Activated CD4-positive, alpha-beta memory T cell treated with anti-CD3 and anti-CD28 coated beads for 36 hours (primary cell): Measurements from ENCODE around the gene FAM83G. TPM values are rescaled to one million over a fixed set of nuclear protein-coding genes. Genes with fewer than 3 reads are reported as not detected.
"Not testable (repeated sequence)": the region's sequence is repeated elsewhere in the genome, so short reads cannot be mapped to it uniquely, and the experiment has no call there.

ENCODE experiments used
- CTCF ChIA-PET: fragments of 350-600 bp; sonication (Branson Sonifier 250); formaldehyde crosslinking; loops from one replicate; lab custom pipeline; 2021; ENCODE audit warnings: antibody characterized with exemption, inconsistent platforms; lab: Charles Lee
- POLR2A ChIA-PET: fragments of 350-600 bp; sonication (Branson Sonifier 250); formaldehyde crosslinking; loops from one replicate; lab custom pipeline; 2021; ENCODE audit warnings: antibody characterized with exemption; lab: Charles Lee
- DNase-seq: peaks from one replicate; pipeline ENCODE4 v3.0.0-alpha.2; 2020
- H3K27ac Mint-ChIP-seq: one replicate; pipeline ENCODE4 v1.8.0; 2021; ENCODE audit warnings: mixed read lengths
- H3K27me3 Mint-ChIP-seq: one replicate; pipeline ENCODE4 v1.8.0; 2021; ENCODE audit warnings: mixed read lengths
- H3K36me3 Mint-ChIP-seq: one replicate; pipeline ENCODE4 v1.8.0; 2021; ENCODE audit warnings: mixed read lengths
- H3K4me1 Mint-ChIP-seq: one replicate; pipeline ENCODE4 v1.8.0; 2021; ENCODE audit warnings: low read depth, mixed read lengths
- H3K4me3 Mint-ChIP-seq: one replicate; pipeline ENCODE4 v1.8.0; 2021; ENCODE audit warnings: mild to moderate bottlenecking, mixed read lengths
- H3K9me3 Mint-ChIP-seq: one replicate; pipeline ENCODE4 v1.8.0; 2021; ENCODE audit warnings: mixed read lengths
- intact Hi-C: fragments of 100-400 bp; cut with micrococcal nuclease; formaldehyde crosslinking; loops from one replicate; pipeline ENCODE4 v1.15.1; 2023
- total RNA-seq, 2 experiments: library from RNA; stranded (reverse); gene quantifications; one replicate each; pipeline ENCODE4 v1.2.3, GENCODE V29; 2021

FAM83G gene, protein sequence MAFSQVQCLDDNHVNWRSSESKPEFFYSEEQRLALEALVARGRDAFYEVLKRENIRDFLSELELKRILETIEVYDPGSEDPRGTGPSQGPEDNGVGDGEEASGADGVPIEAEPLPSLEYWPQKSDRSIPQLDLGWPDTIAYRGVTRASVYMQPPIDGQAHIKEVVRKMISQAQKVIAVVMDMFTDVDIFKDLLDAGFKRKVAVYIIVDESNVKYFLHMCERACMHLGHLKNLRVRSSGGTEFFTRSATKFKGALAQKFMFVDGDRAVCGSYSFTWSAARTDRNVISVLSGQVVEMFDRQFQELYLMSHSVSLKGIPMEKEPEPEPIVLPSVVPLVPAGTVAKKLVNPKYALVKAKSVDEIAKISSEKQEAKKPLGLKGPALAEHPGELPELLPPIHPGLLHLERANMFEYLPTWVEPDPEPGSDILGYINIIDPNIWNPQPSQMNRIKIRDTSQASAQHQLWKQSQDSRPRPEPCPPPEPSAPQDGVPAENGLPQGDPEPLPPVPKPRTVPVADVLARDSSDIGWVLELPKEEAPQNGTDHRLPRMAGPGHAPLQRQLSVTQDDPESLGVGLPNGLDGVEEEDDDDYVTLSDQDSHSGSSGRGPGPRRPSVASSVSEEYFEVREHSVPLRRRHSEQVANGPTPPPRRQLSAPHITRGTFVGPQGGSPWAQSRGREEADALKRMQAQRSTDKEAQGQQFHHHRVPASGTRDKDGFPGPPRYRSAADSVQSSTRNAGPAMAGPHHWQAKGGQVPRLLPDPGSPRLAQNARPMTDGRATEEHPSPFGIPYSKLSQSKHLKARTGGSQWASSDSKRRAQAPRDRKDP
- 10 to 100 TPM; 12.6 to 14.3 TPM for total RNA-seq

DNA sequence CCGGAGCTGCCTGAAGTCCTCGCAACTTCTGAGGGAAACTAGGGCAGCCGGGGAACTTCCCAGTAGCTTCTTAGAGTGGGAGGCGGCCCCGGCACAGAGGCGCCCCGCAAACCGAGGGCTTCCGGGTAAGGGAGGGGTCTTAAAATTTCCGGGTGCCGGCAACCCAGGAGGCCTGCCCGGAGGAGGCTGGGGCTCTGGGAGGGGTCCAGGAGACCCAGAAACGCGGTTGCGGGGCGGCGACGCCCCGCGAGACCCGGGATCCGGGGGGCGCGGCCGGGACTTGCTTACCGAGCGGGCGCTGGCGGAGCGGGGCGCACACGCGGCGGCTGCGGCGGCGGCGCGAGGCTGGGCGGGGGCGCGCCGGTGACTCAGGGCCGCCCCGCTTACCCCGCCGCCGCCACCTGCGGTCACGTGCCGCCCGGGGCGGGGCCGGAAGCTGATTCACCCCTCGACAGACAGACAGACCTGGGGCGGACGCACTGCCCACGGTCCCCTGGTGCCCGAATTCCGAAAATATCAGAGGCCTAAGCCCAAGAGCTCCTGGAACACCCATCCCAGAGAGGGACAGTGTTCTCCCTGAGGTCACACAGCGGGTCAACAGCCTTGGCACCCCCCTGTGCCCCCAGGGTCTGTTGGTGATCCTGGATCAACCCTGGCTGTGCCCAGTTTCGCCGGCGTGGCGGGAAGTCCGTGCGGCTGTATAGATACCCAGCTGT is at the start of gene FAM83G:
Gene FAM83G (minus strand): TSS at position 344 of the 716 bp plus-strand sequence. CDS start 723 bp downstream, outside the sequence.
- POLR2A ChIA-PET = interaction anchor here (0.7 to 1.1 kb wide), 4 partner anchors 18 to 146 kb away, joined by 3 read pairs; no protein-coding TSS in a partner anchor
- Mint-ChIP-seq H3K4me3 (peak within 1 kb of the TSS; percentile 90), H3K27me3 (no peaks in the 10 kb centered on the region), H3K36me3 (peaks cover 19% of the 10 kb centered on the region), H3K9me3 (no peaks in the 10 kb centered on the region), H3K4me1 (peaks cover 33% of the 10 kb centered on the region), H3K27ac (peak within 1 kb of the TSS; percentile 90)
- CTCF ChIA-PET = interaction anchor here (0.5 to 3.5 kb wide), 2 partner anchors 44 to 781 kb away, joined by 3 to 32 read pairs; no protein-coding TSS in a partner anchor
- DNase-seq = peak; percentile 94
- intact Hi-C loops = loop anchor here (2.0 to 10.0 kb wide), 2 partner anchors 44 to 150 kb away; partner anchors contain the start of gene PRPSAP2

DNA sequence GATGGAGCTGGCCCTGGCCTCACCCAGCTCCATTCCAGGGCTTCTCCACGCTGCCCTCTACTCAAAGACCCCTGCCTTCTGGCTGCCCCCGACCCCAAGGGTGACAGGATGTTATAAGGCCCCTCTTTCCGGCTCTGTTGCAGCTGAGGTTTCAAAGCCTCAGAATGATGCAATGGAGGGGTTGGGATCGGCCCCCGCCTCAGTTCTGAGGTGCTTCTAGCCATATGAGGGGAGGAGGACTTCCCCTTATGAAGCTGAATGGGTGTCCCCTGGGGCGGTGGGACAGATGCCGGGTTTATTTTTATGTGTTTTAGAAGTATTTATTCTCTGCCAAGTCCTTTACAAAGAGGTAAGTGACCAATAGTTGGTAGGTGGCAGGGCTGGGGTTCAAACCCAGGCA is 44.3 kb upstream of the FAM83G start:
- H3K9me3 Mint-ChIP-seq, H3K27ac Mint-ChIP-seq, intact Hi-C loops, H3K27me3 Mint-ChIP-seq, H3K36me3 Mint-ChIP-seq, POLR2A ChIA-PET, DNase-seq, CTCF ChIA-PET, H3K4me3 Mint-ChIP-seq, H3K4me1 Mint-ChIP-seq: not testable (repeated sequence)

DNA sequence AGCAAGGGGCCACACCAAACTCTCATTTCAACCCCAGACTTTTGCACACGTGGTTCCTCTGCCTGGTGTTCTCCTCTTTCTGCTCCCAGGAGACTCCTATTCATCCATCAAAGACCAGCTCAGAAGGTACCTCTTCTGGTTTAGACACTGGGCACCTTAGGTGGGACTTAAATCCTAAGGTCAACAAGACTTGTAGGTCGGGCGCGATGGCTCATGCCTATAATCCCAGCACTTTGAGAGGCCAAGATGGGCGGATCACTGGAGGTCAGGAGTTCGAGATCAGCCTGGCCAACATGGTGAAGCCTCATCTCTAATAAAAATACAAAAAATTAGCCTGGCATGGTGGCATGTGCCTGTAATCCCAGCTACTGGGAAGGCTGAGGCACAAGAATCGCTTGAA is 42.9 kb upstream of the FAM83G start:
- H3K36me3 Mint-ChIP-seq, CTCF ChIA-PET, H3K27ac Mint-ChIP-seq, H3K4me1 Mint-ChIP-seq, H3K9me3 Mint-ChIP-seq, H3K27me3 Mint-ChIP-seq, POLR2A ChIA-PET, H3K4me3 Mint-ChIP-seq, intact Hi-C loops: not testable (repeated sequence)
- peak; percentile 5 for DNase-seq

DNA sequence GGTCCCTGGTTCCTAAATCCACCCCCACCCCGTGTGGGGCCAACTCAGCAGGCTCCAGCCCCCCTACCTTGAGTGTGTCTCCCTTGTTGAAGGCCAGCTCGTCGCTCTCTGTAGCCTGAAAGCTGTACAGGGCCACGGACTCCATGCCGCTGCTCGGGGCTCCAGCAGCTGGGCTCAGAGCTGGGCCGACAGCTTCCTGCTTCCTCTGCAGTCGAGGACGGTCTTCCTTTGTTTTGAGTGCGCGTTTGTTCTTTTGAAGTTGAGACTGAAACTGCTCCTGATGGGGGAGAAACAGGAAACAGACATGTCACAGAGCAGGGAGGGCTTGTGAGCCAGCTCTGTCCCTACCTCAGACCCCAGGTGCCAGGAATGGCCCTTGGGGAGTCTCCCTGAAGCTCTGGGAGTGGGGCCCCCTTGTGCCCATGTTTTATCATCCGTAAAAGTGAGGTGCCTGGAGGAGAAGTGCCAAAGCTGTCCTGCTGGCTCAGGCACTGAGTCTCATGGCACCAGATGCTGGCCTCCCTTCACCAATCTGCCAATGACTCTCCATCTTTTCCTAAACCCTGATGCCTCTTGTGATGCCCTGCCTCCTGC is 42.3 kb upstream of the FAM83G start, which contains the start of gene GRAP:
Gene GRAP (minus strand): TSS at position 176 of the 594 bp plus-strand sequence. CDS start 31 bp downstream, at position 145.
- POLR2A ChIA-PET, H3K36me3 Mint-ChIP-seq, H3K27ac Mint-ChIP-seq, CTCF ChIA-PET, H3K27me3 Mint-ChIP-seq, H3K4me3 Mint-ChIP-seq, H3K4me1 Mint-ChIP-seq, intact Hi-C loops, H3K9me3 Mint-ChIP-seq, DNase-seq: not testable (repeated sequence)

DNA sequence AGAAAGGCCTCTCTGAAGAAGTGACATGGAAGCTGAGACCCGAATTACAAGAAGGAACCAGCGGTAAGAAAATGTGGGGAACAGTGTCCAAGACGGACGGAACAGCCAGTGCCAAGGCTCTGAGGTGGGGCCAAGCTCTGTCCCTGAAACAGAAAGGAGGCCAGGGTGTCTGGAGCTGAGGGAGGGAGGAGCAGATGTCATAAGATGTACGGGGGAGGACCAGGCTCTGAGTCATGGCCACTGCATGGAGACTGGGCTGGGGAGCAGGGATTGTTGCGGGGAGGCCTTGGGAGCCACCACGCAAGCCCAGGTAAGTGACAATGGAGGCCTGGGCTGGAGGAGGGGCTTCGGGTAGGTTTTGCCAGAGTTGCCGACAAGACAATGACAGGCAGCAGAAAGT is 40.1 kb upstream of the FAM83G start:
- H3K4me1 Mint-ChIP-seq, H3K9me3 Mint-ChIP-seq, DNase-seq, POLR2A ChIA-PET, H3K4me3 Mint-ChIP-seq, H3K27me3 Mint-ChIP-seq, H3K36me3 Mint-ChIP-seq, H3K27ac Mint-ChIP-seq, CTCF ChIA-PET, intact Hi-C loops: not testable (repeated sequence)

DNA sequence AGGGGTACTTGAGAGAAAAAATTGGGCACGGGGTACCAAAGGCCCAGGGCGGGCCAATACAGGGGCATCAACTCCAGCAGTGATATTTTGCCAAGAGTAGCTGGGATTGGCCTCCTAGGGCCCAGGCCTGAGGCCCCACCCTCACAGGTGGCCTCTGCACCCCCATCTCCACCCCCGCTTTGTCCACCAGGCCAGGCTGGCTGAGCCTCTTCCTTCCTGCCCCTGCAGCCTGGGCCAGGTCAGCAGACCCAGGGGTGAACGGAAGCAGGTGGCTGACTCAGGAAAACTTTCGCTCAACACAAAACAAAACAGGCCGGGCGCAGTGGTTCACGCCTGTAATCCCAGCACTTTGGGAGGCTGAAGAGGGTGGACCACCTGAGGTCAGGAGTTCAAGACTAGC is 38.5 kb upstream of the FAM83G start:
- not testable (repeated sequence) for H3K9me3 Mint-ChIP-seq

DNA sequence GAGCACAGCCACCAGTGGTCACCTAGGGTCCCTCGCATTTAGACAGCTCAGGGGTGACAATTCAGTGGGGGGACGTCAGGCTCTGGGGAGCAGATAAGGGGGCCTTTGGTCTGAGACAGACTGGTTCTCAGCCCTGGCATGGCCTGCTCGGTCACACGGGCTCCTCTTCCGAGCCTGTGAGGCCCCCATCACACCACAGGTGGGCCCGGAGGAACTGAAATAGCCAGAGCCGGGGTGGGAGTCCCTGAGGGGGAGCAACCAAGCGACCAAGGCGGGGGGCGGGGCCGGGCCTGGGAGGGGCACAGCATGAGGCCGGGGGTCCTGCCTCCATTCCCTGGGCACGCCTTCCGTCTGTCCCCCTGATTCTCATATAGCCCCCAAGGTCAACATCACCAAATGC is 37.8 kb upstream of the FAM83G start:
- H3K27me3 Mint-ChIP-seq, CTCF ChIA-PET: not testable (repeated sequence)

More for the DNA sequence above, 38.5 kb upstream of the FAM83G start:
- CTCF ChIA-PET, H3K4me3 Mint-ChIP-seq, H3K27me3 Mint-ChIP-seq, H3K36me3 Mint-ChIP-seq, DNase-seq, H3K4me1 Mint-ChIP-seq, intact Hi-C loops, H3K27ac Mint-ChIP-seq, POLR2A ChIA-PET: not testable (repeated sequence)

DNA sequence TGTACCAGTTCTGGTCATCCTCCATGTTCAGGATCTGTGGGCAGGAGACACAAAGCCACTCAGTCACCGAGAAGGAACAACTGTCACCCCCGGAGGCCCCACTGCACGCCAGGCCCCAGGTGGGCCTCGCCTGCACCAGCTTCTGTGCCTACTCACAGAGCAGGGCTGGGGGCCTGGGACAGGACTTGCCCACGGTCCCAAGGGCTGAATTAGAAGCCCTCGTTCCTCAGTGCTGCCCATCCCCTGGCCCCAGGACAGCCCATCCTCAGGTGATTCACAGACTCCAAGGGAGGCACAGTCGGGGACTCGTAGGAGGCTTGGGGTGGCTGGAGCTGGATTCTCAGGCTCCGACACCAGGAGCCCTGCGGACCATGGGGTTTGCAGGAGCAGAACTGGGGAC is 37.3 kb upstream of the FAM83G start:
- intact Hi-C loops, POLR2A ChIA-PET, H3K36me3 Mint-ChIP-seq, H3K4me3 Mint-ChIP-seq, H3K9me3 Mint-ChIP-seq, H3K27ac Mint-ChIP-seq, H3K27me3 Mint-ChIP-seq, CTCF ChIA-PET, H3K4me1 Mint-ChIP-seq: not testable (repeated sequence)
- peak; percentile 1 for DNase-seq

More for the DNA sequence above, 37.8 kb upstream of the FAM83G start:
- H3K36me3 Mint-ChIP-seq, H3K9me3 Mint-ChIP-seq, H3K4me3 Mint-ChIP-seq, H3K4me1 Mint-ChIP-seq, H3K27ac Mint-ChIP-seq, DNase-seq, intact Hi-C loops, POLR2A ChIA-PET: not testable (repeated sequence)

DNA sequence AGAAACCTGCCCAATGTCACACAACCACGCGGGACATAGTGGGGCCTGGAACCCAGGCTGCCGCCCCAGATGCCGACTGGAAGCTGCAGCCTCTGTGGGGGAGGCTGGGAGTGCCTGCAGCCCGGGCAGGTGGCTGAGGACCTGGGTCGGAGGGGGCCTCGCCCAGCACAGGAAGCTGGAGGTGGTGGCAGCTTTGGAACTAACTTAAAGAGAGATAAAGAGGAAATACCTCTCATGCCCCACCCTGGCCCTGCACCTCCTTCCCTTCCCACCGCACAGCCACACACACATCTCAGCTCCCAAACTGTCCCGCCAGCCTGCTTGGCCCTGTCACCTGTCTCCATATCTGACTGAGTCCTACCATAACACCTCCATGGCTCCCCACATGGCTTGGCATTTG is 35.8 kb upstream of the FAM83G start:
- H3K9me3 Mint-ChIP-seq, POLR2A ChIA-PET, H3K36me3 Mint-ChIP-seq, H3K27me3 Mint-ChIP-seq, H3K4me1 Mint-ChIP-seq, H3K4me3 Mint-ChIP-seq, CTCF ChIA-PET, intact Hi-C loops, DNase-seq: not testable (repeated sequence)
- peak overlapping the region; percentile 50 for H3K27ac Mint-ChIP-seq

DNA sequence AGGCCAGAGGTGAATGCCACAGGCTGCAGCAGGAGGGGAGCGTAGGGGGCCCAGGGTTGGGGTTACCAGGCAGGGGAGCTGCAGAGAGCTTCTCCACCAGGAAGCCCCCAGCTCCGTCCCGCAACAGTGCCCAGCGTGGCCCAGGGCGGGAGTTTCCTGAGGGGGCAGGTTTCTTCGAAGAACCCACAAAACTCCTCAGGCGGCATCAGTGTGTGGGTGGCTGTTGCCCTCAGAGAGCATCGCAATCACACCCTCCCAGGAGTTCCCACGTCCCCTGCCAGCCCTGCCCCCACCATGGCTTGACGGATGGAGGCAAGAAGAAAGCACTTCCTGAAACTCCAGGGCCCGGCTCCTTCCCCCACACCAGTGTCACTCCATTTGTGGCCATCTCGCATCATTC is 34.2 kb upstream of the FAM83G start:
- H3K36me3 Mint-ChIP-seq, H3K4me1 Mint-ChIP-seq, DNase-seq, H3K27ac Mint-ChIP-seq, POLR2A ChIA-PET, CTCF ChIA-PET, intact Hi-C loops, H3K9me3 Mint-ChIP-seq, H3K4me3 Mint-ChIP-seq, H3K27me3 Mint-ChIP-seq: not testable (repeated sequence)

DNA sequence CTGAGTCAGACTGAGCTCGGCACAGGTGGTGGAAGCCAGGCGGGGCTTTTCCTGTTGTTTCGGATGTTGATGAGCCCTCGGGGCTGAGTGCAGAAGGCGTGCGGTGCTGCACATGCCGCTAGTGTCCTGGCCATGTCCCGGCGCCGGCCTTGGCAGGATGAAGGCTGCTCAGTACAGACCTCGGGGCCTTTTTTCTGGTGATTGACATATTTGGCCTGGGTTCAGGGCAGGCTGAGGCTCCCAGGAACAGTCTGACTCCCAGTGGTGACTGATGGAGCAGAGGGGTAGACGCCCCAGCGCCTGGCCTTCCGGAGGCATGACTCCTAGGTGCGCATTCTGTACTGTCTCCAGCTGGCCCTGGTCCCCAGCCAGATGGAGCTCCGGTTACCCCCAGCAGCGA is 33.4 kb upstream of the FAM83G start:
- POLR2A ChIA-PET, DNase-seq, H3K9me3 Mint-ChIP-seq, H3K27ac Mint-ChIP-seq, H3K4me3 Mint-ChIP-seq, intact Hi-C loops, H3K36me3 Mint-ChIP-seq, CTCF ChIA-PET, H3K27me3 Mint-ChIP-seq, H3K4me1 Mint-ChIP-seq: not testable (repeated sequence)
